IMR-90 (cell line): ENCODE results near the gene EIF2B2. TPM values are rescaled to one million over a fixed set of nuclear protein-coding genes. Genes with fewer than 3 reads are reported as not detected.

Experiments
- ATAC-seq: fragments of 200-7000 bp; cut with Tn5 transposase; 2 replicates; pipeline ENCODE4 v1.9.1; 2020; ENCODE audit warnings: low read depth, mild to moderate bottlenecking, moderate library complexity
- BruUV-seq: library from RNA; stranded (reverse); fragments of 400-500 nt; replicated peaks from 2 replicates; lab custom pipeline; 2021; lab: Mats Ljungman, UMichigan
- CTCF ChIA-PET: fragments of 300-600 bp; formaldehyde crosslinking; extraction: SDS; loops from one replicate; lab custom pipeline; 2021; ENCODE audit warnings: antibody characterized with exemption; lab: Yijun Ruan, JAX
- POLR2A ChIA-PET: fragments of 300-600 bp; sonication (Branson Sonifier 250); formaldehyde crosslinking; loops from one replicate; lab custom pipeline; 2022; ENCODE audit warnings: antibody characterized with exemption; ENCODE audit not compliant: unreplicated experiment; lab: Charles Lee
- DNase-seq: peaks from one replicate; pipeline ENCODE4 v3.0.0; 2013
- H2AFZ ChIP-seq: replicated peaks from 2 replicates; pipeline ENCODE3; 2013; ENCODE audit warnings: low read length, mild to moderate bottlenecking; ENCODE audit not compliant: poor library complexity
- H2AK5ac ChIP-seq: 2 replicates; pipeline ENCODE4 v1.6.1; 2013; ENCODE audit warnings: low read depth, low read length, inconsistent platforms
- H2AK9ac ChIP-seq: replicated peaks from 2 replicates; pipeline ENCODE3; 2013; ENCODE audit warnings: mild to moderate bottlenecking, low read depth, low read length, moderate library complexity; ENCODE audit not compliant: poor library complexity
- H2BK120ac ChIP-seq: 2 replicates; pipeline ENCODE4 v1.6.1; 2013; ENCODE audit warnings: low read depth, low read length, inconsistent platforms
- H2BK15ac ChIP-seq: 3 replicates; pipeline ENCODE4 v1.6.1; 2013; ENCODE audit warnings: low read depth, low read length, inconsistent platforms
- H2BK20ac ChIP-seq: 2 replicates; pipeline ENCODE4 v1.6.1; 2013; ENCODE audit warnings: low read depth, mild to moderate bottlenecking, inconsistent platforms, low read length, moderate library complexity
- H2BK5ac ChIP-seq: 2 replicates; pipeline ENCODE4 v1.6.1; 2013; ENCODE audit warnings: mild to moderate bottlenecking, low read depth, low read length, inconsistent platforms; ENCODE audit not compliant: poor library complexity, severe bottlenecking
- H3K14ac ChIP-seq: replicated peaks from 2 replicates; pipeline ENCODE4 v1.6.1; 2013; ENCODE audit warnings: low read depth, low read length, inconsistent platforms
- H3K18ac ChIP-seq: 2 replicates; pipeline ENCODE4 v1.6.1; 2013; ENCODE audit warnings: low read depth, low read length, control low read depth
- H3K23ac ChIP-seq: 2 replicates; pipeline ENCODE4 v1.6.1; 2013; ENCODE audit warnings: low read depth, low read length, inconsistent platforms
- H3K27ac ChIP-seq: 2 replicates; pipeline ENCODE4 v1.5.1; 2013; ENCODE audit warnings: mild to moderate bottlenecking, control low read depth, low read length; ENCODE audit not compliant: insufficient read depth
- H3K27me3 ChIP-seq: 2 replicates; pipeline ENCODE4 v1.6.1; 2013; ENCODE audit warnings: low read length; ENCODE audit not compliant: control insufficient read depth, insufficient read depth
- H3K36me3 ChIP-seq: 2 replicates; pipeline ENCODE4 v1.6.1; 2013; ENCODE audit warnings: low read length, mixed read lengths; ENCODE audit not compliant: control insufficient read depth, insufficient read depth
- H3K4ac ChIP-seq: 2 replicates; pipeline ENCODE4 v1.6.1; 2013; ENCODE audit warnings: low read depth, low read length, inconsistent platforms
- H3K4me1 ChIP-seq: 2 replicates; pipeline ENCODE4 v1.6.1; 2013; ENCODE audit warnings: low read length, mixed read lengths; ENCODE audit not compliant: control insufficient read depth, insufficient read depth
- H3K4me2 ChIP-seq: 2 replicates; pipeline ENCODE4 v1.6.1; 2013; ENCODE audit warnings: low read depth, mild to moderate bottlenecking, control low read depth, low read length, moderate library complexity
- H3K4me3 ChIP-seq: 2 replicates; pipeline ENCODE4 v1.5.1; 2013; ENCODE audit warnings: low read depth, mild to moderate bottlenecking, control low read depth, low read length, moderate library complexity; ENCODE audit not compliant: insufficient read depth
- H3K56ac ChIP-seq: 2 replicates; pipeline ENCODE4 v1.6.1; 2013; ENCODE audit warnings: low read length, inconsistent platforms; ENCODE audit not compliant: insufficient read depth; ENCODE audit errors: extremely low read depth
- H3K79me1 ChIP-seq, 2 experiments: 2 replicates each; pipeline ENCODE4 v1.6.1; 2013; ENCODE audit warnings: low read length in 2 of 2, inconsistent platforms in 1 of 2, low read depth in 1 of 2
- H3K9ac ChIP-seq: 2 replicates; pipeline ENCODE4 v1.6.1; 2013; ENCODE audit warnings: low read depth, low read length, control low read depth
- H3K9me1 ChIP-seq: 2 replicates; pipeline ENCODE4 v1.6.1; 2013; ENCODE audit warnings: low read length, inconsistent platforms; ENCODE audit not compliant: insufficient read depth
- H3K9me3 ChIP-seq: 2 replicates; pipeline ENCODE4 v1.6.1; 2013; ENCODE audit warnings: low read length; ENCODE audit not compliant: control insufficient read depth, insufficient read depth
- H4K20me1 ChIP-seq: 2 replicates; pipeline ENCODE4 v1.6.1; 2013; ENCODE audit warnings: low read length, inconsistent platforms; ENCODE audit not compliant: insufficient read depth
- H4K5ac ChIP-seq: 2 replicates; pipeline ENCODE4 v1.6.1; 2013; ENCODE audit warnings: mild to moderate bottlenecking, low read depth, low read length, control low read depth
- H4K8ac ChIP-seq, 2 experiments: 2 replicates each; pipeline ENCODE4 v1.6.1; 2013; ENCODE audit warnings: low read depth in 2 of 2, low read length in 2 of 2, control low read depth in 1 of 2, inconsistent platforms in 1 of 2
- H4K91ac ChIP-seq: 2 replicates; pipeline ENCODE4 v1.6.1; 2013; ENCODE audit warnings: low read depth, low read length, inconsistent platforms; ENCODE audit not compliant: insufficient read depth
- FOS ChIP-seq: fragments of 150-350 bp; IDR thresholded peaks from 2 replicates; pipeline ENCODE4 v1.6.1; 2016; ENCODE audit warnings: low read depth, low read length
- RAD21 ChIP-seq: IDR thresholded peaks from 2 replicates; pipeline ENCODE4 v1.6.1; 2012; ENCODE audit warnings: low read length, improper control_type of control experiment
- WGBS, 2 experiments: methylation state at CpG; one replicate each; pipeline versions ENCODE4 v1.1.5 to v1.1.7; 2013; ENCODE audit warnings: missing lambda C conversion rate in 2 of 2; ENCODE audit not compliant: insufficient read length in 1 of 2; ENCODE audit errors: extremely low coverage in 2 of 2; 5-methylcytosine and 5-hydroxymethylcytosine counted together
- dilution Hi-C: fragments of 300-500 bp; cut with HindIII; formaldehyde crosslinking; loops from one replicate; pipeline ENCODE4 v1.14.3; 2018; ENCODE audit warnings: low sequenced_read_pairs; ENCODE audit not compliant: unreplicated experiment
- in situ Hi-C: fragments of 300-500 bp; cut with MboI; formaldehyde crosslinking; loops from 3 replicates; pipeline ENCODE4 v1.14.3; 2019; ENCODE audit warnings: low sequenced_read_pairs, inconsistent platforms, mixed read lengths
- intact Hi-C: fragments of 100-400 bp; cut with micrococcal nuclease; formaldehyde crosslinking; loops from 2 replicates; pipeline ENCODE4 v1.10.0; 2022
- polyA plus RNA-seq, 3 experiments: library from polyadenylated mRNA; depleted of rRNA; stranded (reverse); fragments of >200 nt; gene quantifications; 2 replicates each; pipeline ENCODE4 v1.2.3, GENCODE V29; 2012; ENCODE audit warnings: low replicate concordance in 1 of 3
- total RNA-seq: library from RNA; depleted of rRNA; stranded (reverse); fragments of >200 nt; gene quantifications from 2 replicates; pipeline ENCODE4 v1.2.3, GENCODE V29; 2012
- TF ChIP-seq, protein P1 (sequence below): conservative IDR thresholded peaks from 2 replicates; pipeline ENCODE4 v1.5.1; 2012; ENCODE audit warnings: mild to moderate bottlenecking, low read depth, low read length, improper control_type of control experiment

EIF2B2 gene
- total and polyA plus RNA-seq, 2 of the 4 experiments (the other 2 are of a cell fraction) = 63.6 to 70.1 TPM

DNA sequence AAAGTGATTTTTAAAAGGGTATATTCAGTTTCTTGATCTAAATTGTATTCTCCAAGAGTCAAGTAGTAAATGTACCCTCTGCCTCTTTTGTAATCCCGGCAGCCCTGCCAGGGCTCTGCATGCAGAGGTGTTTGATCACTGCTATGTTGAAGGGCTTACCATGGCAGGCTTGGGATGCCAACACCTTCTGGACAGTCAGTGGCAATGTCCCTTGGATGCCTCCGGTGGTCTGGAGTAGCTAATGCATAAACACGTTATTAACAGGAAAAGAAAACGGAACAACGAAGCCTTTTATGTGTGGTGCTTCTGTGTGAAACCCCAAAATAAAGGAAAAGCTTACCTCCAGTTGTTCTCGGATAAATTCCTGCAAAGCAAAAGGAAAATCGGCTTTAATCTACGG is 19.9 kb downstream of the EIF2B2 start:
- peaks cover 12% of the 10 kb centered on the region for H3K36me3 ChIP-seq
- H4K5ac ChIP-seq = no peak overlapping the region
- no peak overlapping the region for H3K4me2 ChIP-seq
- H3K9ac ChIP-seq = no peak overlapping the region
- H3K4me3 ChIP-seq = no peak overlapping the region
- TF ChIP-seq, protein P1, sequence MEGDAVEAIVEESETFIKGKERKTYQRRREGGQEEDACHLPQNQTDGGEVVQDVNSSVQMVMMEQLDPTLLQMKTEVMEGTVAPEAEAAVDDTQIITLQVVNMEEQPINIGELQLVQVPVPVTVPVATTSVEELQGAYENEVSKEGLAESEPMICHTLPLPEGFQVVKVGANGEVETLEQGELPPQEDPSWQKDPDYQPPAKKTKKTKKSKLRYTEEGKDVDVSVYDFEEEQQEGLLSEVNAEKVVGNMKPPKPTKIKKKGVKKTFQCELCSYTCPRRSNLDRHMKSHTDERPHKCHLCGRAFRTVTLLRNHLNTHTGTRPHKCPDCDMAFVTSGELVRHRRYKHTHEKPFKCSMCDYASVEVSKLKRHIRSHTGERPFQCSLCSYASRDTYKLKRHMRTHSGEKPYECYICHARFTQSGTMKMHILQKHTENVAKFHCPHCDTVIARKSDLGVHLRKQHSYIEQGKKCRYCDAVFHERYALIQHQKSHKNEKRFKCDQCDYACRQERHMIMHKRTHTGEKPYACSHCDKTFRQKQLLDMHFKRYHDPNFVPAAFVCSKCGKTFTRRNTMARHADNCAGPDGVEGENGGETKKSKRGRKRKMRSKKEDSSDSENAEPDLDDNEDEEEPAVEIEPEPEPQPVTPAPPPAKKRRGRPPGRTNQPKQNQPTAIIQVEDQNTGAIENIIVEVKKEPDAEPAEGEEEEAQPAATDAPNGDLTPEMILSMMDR = peak; percentile 32; the same call in 1 of the 2 replicates
- TF ChIP-seq FOS (no peak), RAD21 (peak; percentile 24; the same call in 1 of the 2 replicates)
- H3K27ac ChIP-seq = no peak overlapping the region
- BruUV-seq = no TSS peak
- no peak overlapping the region for H4K8ac ChIP-seq
- no peak overlapping the region for H3K23ac ChIP-seq
- no peak overlapping the region for H2AK9ac ChIP-seq
- POLR2A ChIA-PET = no interaction called here
- H3K18ac ChIP-seq = no peak overlapping the region
- intact Hi-C loops = no loop called here
- peaks cover 5% of the 10 kb centered on the region; the same call in 1 of the 2 replicates for H3K9me1 ChIP-seq
- CTCF ChIA-PET = interaction anchor here (0.6 to 1.1 kb wide), 2 partner anchors 8 to 101 kb away, joined by 3 read pairs; no protein-coding TSS in a partner anchor
- H3K27me3 ChIP-seq = no peaks in the 10 kb centered on the region
- no peak overlapping the region for H2AFZ ChIP-seq
- peak; percentile 48; the same call in 1 of the 2 replicates for ATAC-seq
- no peaks in the 10 kb centered on the region for H4K20me1 ChIP-seq
- H2BK15ac ChIP-seq = no peak overlapping the region
- no peak overlapping the region for H4K91ac ChIP-seq
- H3K79me1 ChIP-seq = no peaks in the 10 kb centered on the region; a peak in 1 of 4 replicates
- dilution Hi-C loops = no loop called here
- H3K9me3 ChIP-seq = no peaks in the 10 kb centered on the region
- no peak overlapping the region for H2BK20ac ChIP-seq
- no peak for DNase-seq
- no peak overlapping the region for H3K56ac ChIP-seq
- no peak overlapping the region for H3K14ac ChIP-seq
- no peak overlapping the region for H2BK120ac ChIP-seq
- in situ Hi-C loops = no loop called here
- no peak overlapping the region for H2AK5ac ChIP-seq
- no peak overlapping the region for H3K4ac ChIP-seq
- no peak overlapping the region for H2BK5ac ChIP-seq
- 100% methylated on average over 3 of the region's 8 CpGs; no CpG with 5 or more reads in 1 of the 2 experiments for WGBS, 2 experiments
- H3K4me1 ChIP-seq = peaks cover 2% of the 10 kb centered on the region; the same call in 1 of the 2 replicates
